GM12878 (cell line): ENCODE results near the gene RESP18. TPM values are rescaled to one million over a fixed set of nuclear protein-coding genes. Genes with fewer than 3 reads are reported as not detected.
"Not testable (repeated sequence)": the region's sequence is repeated elsewhere in the genome, so short reads cannot be mapped to it uniquely, and the experiment has no call there.

Source experiments
- ATAC-seq: fragments of 200-7000 bp; cut with Tn5 transposase; 3 replicates; pipeline ENCODE4 v1.9.1; 2020; ENCODE audit warnings: mild to moderate bottlenecking, moderate library complexity
- BruUV-seq: library from RNA; stranded (reverse); fragments of 400-500 nt; replicated peaks from 2 replicates; lab custom pipeline; 2021; lab: Mats Ljungman, UMichigan
- CTCF ChIA-PET: fragments of 300-600 bp; sonication (Branson Sonifier 250); formaldehyde crosslinking; extraction: SDS; loops from one replicate; lab custom pipeline; 2021; ENCODE audit warnings: inconsistent platforms; lab: Yijun Ruan, JAX
- POLR2A ChIA-PET: fragments of 350-600 bp; formaldehyde crosslinking; extraction: SDS; loops from one replicate; lab custom pipeline; 2021; ENCODE audit warnings: inconsistent platforms; lab: Charles Lee
- RAD21 ChIA-PET: fragments of 300-600 bp; sonication (Branson Sonifier 250); formaldehyde crosslinking; loops from one replicate; lab custom pipeline; 2023; ENCODE audit warnings: antibody characterized with exemption; ENCODE audit not compliant: unreplicated experiment; lab: Charles Lee
- SMC1A ChIA-PET: fragments of 300-600 bp; sonication (Branson Sonifier 250); formaldehyde crosslinking; loops from one replicate; lab custom pipeline; 2023; ENCODE audit not compliant: unreplicated experiment, uncharacterized antibody; lab: Charles Lee
- DNase-seq: peaks from one replicate; pipeline ENCODE4 v3.0.0-alpha.2; 2011; ENCODE audit warnings: low read depth, low spot score
- FAIRE-seq: peaks from 3 replicates; lab custom pipeline; 2011; peaks lifted over from hg19 to GRCh38; lab: Jason Lieb, UNC
- H2AFZ ChIP-seq: 2 replicates; pipeline ENCODE4 v1.6.0; 2011; ENCODE audit warnings: low read depth, low read length, control low read depth; ENCODE audit not compliant: control insufficient read depth
- H3K27ac ChIP-seq: 2 replicates; pipeline ENCODE4 v1.5.1; 2011; ENCODE audit warnings: control low read depth; ENCODE audit not compliant: control insufficient read depth, insufficient read depth
- H3K27me3 ChIP-seq, 2 experiments: replicated peaks in 1 of 2; 2 replicates each; pipeline versions ENCODE4 v1.6.0 to v1.6.1; 2011; ENCODE audit warnings: low read length in 1 of 2; ENCODE audit not compliant: control insufficient read depth in 2 of 2, insufficient read depth in 2 of 2
- H3K36me3 ChIP-seq, 2 experiments: 2 replicates each; pipeline ENCODE4 v1.5.1; 2011; ENCODE audit warnings: low read length in 1 of 2; ENCODE audit not compliant: control insufficient read depth in 2 of 2, insufficient read depth in 2 of 2
- H3K4me1 ChIP-seq: 2 replicates; pipeline ENCODE4 v1.6.1; 2011; ENCODE audit warnings: mild to moderate bottlenecking, low read length, moderate library complexity, mixed read lengths; ENCODE audit not compliant: control insufficient read depth, insufficient read depth
- H3K4me2 ChIP-seq: 2 replicates; pipeline ENCODE4 v1.6.0; 2011; ENCODE audit warnings: control low read depth; ENCODE audit not compliant: control insufficient read depth, insufficient read depth
- H3K4me3 ChIP-seq: fragments of 200-600 bp; sonication (generic); 2 replicates; pipeline ENCODE4 v1.5.1; 2016
- H3K79me2 ChIP-seq: 2 replicates; pipeline ENCODE4 v1.6.0; 2011; ENCODE audit warnings: low read length; ENCODE audit not compliant: control insufficient read depth, insufficient read depth
- H3K9ac ChIP-seq: 2 replicates; pipeline ENCODE4 v1.8.0; 2011; ENCODE audit warnings: low read length, control low read depth, mixed read lengths; ENCODE audit not compliant: control insufficient read depth, insufficient read depth
- H3K9me3 ChIP-seq: replicated peaks from 3 replicates; pipeline ENCODE4 v1.5.1; 2011; ENCODE audit warnings: mild to moderate bottlenecking, low read length; ENCODE audit not compliant: control insufficient read depth, insufficient read depth
- H4K20me1 ChIP-seq: 2 replicates; pipeline ENCODE4 v1.6.0; 2011; ENCODE audit not compliant: control insufficient read depth, insufficient read depth
- NR2C2 ChIP-seq: IDR thresholded peaks from 2 replicates; pipeline ENCODE4 v1.6.1; 2011; ENCODE audit warnings: borderline replicate concordance, low read depth; ENCODE audit not compliant: control insufficient read depth, insufficient read length
- PML ChIP-seq: IDR thresholded peaks from 2 replicates; pipeline ENCODE4 v1.6.1; 2012; ENCODE audit warnings: low read length, inconsistent platforms
- SPI1 ChIP-seq: IDR thresholded peaks from 2 replicates; pipeline ENCODE4 v1.6.1; 2011; ENCODE audit warnings: low read depth, mild to moderate bottlenecking, low read length, moderate library complexity, borderline replicate concordance; ENCODE audit not compliant: insufficient read depth
- STAT1 ChIP-seq: fragments of 450-650 bp; conservative IDR thresholded peaks from 2 replicates; pipeline ENCODE4 v1.6.1; 2014; ENCODE audit warnings: antibody characterized with exemption, mild to moderate bottlenecking
- ZNF207 ChIP-seq: fragments of 450-650 bp; IDR thresholded peaks from 2 replicates; pipeline ENCODE4 v1.6.1; 2014; ENCODE audit warnings: antibody characterized with exemption, mild to moderate bottlenecking, borderline replicate concordance
- WGBS: methylation state at CpG from one replicate; pipeline ENCODE4 v1.1.6; 2016; ENCODE audit warnings: low lambda C conversion rate; ENCODE audit not compliant: insufficient replicate concordance, insufficient coverage; ENCODE audit errors: missing lambda C conversion rate; 5-methylcytosine and 5-hydroxymethylcytosine counted together
- in situ Hi-C: fragments of 300-500 bp; cut with MboI; formaldehyde crosslinking; loops from 9 replicates; pipeline ENCODE4 v1.14.3; 2018; ENCODE audit warnings: mixed read lengths
- intact Hi-C: fragments of 100-400 bp; cut with micrococcal nuclease; formaldehyde crosslinking; loops from one replicate; pipeline ENCODE4 v1.14.2; 2022; ENCODE audit not compliant: unreplicated experiment
- polyA plus RNA-seq, 11 experiments: library from polyadenylated mRNA; depleted of rRNA in 4 of 11; unstranded in 6 of 11; stranded (reverse) in 5 of 11; fragments of >200 nt; fragmentation: Nextera tagmentation in 4 of 11; fragmentation: Illumina TruSeq in 1 of 11; extraction: Ambion mirVana in 4 of 11; extraction: Trizol in 1 of 11; gene quantifications; 1 replicate in 1 of 11; 2 replicates in 10 of 11; pipeline versions ENCODE4 v1.2.1 to v1.2.3, GENCODE V29; 2011 to 2016; ENCODE audit warnings: inconsistent platforms in 2 of 11, missing spikeins in 2 of 11, low read depth in 1 of 11
- total RNA-seq, 4 experiments: library from RNA; depleted of rRNA in 3 of 4; stranded (reverse); fragments of >200 nt in 3 of 4; fragmentation: Illumina TruSeq in 1 of 4; extraction: Trizol in 1 of 4; gene quantifications; 2 replicates each; pipeline versions ENCODE4 v1.2.1 to v1.2.3, GENCODE V29; 2013 to 2021

Gene RESP18
- total and polyA plus RNA-seq, 10 of the 15 experiments (the other 5 are each of a cell fraction or from before 2014, with no cell fraction given) = not detected

GRCh38 chr2:219312683-219313263 is 19.8 kb downstream of the RESP18 start:
- POLR2A ChIA-PET = not testable (repeated sequence)

DNA sequence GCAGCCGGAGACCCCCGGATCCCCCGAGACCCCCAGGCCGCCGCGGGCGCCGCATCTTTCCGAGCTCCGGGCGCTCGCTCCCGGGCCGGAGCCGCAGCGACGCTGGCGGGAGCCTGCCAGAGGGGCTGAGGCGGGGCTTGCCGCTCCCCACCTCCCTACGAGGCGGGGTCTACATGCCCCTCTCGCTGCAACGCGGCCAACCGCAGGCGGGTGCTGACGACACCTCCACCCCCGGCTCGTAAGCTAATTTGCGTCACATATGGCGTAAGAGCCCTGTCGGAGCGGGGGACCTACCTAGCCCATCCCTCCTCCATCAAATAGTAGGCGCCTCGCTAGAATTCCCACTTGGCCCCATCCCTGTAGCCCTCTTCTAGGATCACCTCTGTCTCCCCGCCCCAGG is 23.3 kb downstream of the RESP18 start, which contains the start of gene PTPRN:
TSS of gene PTPRN (minus strand) at position 124 of the 400 bp plus-strand sequence. CDS start at position 55, 69 bp downstream.
- CTCF ChIA-PET = interaction anchor here (2.3 kb wide), 1 partner anchor 150 kb away, joined by 7 read pairs; no protein-coding TSS in a partner anchor
- intact Hi-C loops = no loop called here
- Histone ChIP-seq H4K20me1 (no peaks in the 10 kb centered on the region), H3K9me3 (no peaks in the 10 kb centered on the region), H3K27me3 (peaks cover 0 to 2% of the 10 kb centered on the region in 2 experiments; a peak in 1 of 4 replicates), H2AFZ (no peak within 1 kb of the TSS), H3K27ac (no peak within 1 kb of the TSS), H3K4me2 (no peak within 1 kb of the TSS), H3K9ac (no peak within 1 kb of the TSS), H3K4me3 (no peak within 1 kb of the TSS), H3K4me1 (no peaks in the 10 kb centered on the region), H3K79me2 (no peaks in the 10 kb centered on the region), H3K36me3 (no peaks in the 10 kb centered on the region)
- BruUV-seq = no TSS peak
- SMC1A ChIA-PET = no interaction called here
- POLR2A ChIA-PET = no interaction called here
- 47% methylated on average over 29 of the region's 37 CpGs for WGBS
- in situ Hi-C loops = no loop called here
- no peak for ATAC-seq
- no peak for DNase-seq
- FAIRE-seq = no peak
- RAD21 ChIA-PET = no interaction called here
- TF ChIP-seq SPI1 (no peak), ZNF207 (no peak), NR2C2 (no peak), PML (no peak), STAT1 (no peak)

More at GRCh38 chr2:219312683-219313263, 19.8 kb downstream of the RESP18 start:
- WGBS = 82% methylated on average over 34 of the region's 49 CpGs
- CTCF ChIA-PET = interaction anchor here (2.4 kb wide), 1 partner anchor 18 kb away, joined by 8 read pairs; no protein-coding TSS in a partner anchor
- H3K27me3 ChIP-seq, H3K79me2 ChIP-seq, H3K4me3 ChIP-seq, H4K20me1 ChIP-seq, SMC1A ChIA-PET, intact Hi-C loops, FAIRE-seq, DNase-seq, BruUV-seq, H3K27ac ChIP-seq, H3K9me3 ChIP-seq, ATAC-seq, H3K9ac ChIP-seq, H3K4me1 ChIP-seq, in situ Hi-C loops, RAD21 ChIA-PET, H3K4me2 ChIP-seq, H3K36me3 ChIP-seq, H2AFZ ChIP-seq: not testable (repeated sequence)
